GM18505 (cell line): ENCODE data around the gene TPSD1.
"Not testable (repeated sequence)": the region's sequence is repeated elsewhere in the genome, so short reads cannot be mapped to it uniquely, and the experiment has no call there.

Experiments used
- ATAC-seq: cut with Tn5 transposase; IDR thresholded peaks from one replicate; pipeline ENCODE4 v1.9.1; 2021; ENCODE audit not compliant: unreplicated experiment
- POLR2A ChIP-seq: IDR thresholded peaks from 4 replicates; pipeline ENCODE4 v1.6.1; 2011; ENCODE audit warnings: borderline replicate concordance; ENCODE audit not compliant: insufficient read depth, insufficient read length; ENCODE audit errors: extremely low read depth

The TPSD1 gene

DNA sequence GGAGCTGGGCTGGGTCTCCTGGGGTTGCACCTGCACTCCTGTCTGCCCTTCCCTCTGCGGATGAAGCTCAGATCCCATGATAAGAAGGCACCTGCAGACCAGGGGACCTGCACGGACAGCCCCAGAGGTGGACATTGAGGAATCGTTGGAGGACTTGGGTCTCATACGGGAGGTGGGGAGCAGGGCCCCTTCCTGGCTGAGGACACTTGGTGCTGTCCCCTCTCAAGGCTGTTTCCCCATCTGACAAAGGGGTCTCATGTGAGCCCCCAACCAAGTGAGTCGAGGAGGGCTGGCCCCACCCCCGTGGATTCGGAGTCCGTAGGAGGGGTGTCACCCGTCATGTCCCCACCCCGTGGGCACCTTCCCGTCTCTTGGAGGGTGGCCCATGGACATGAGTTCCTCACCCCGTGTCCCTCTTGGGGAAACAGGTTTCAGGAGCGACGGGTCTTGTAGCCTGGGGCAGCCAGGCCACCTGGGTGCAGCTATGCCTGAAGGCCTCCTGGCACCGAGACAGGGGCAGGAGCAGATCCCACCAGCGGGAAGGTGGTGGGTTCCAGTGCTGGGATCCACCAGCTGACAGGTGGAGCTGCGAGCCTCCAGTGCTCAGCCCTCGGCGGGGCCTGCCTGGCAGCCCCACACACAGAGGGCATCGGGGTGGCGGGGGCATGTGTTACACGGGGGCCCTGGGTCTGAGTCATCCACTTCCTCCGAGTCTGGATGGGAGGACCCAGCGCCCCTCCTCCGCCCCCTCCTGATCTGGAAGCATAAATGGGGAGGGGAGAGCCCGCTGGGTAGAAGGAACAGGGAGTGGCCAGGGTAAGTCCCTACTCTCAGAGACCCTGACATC lies at the start of gene TPSD1:
Gene TPSD1 (plus strand): TSS at position 794 of the 847 bp plus-strand sequence. CDS start 212 bp downstream, outside the sequence.
- not testable (repeated sequence) for ATAC-seq

DNA sequence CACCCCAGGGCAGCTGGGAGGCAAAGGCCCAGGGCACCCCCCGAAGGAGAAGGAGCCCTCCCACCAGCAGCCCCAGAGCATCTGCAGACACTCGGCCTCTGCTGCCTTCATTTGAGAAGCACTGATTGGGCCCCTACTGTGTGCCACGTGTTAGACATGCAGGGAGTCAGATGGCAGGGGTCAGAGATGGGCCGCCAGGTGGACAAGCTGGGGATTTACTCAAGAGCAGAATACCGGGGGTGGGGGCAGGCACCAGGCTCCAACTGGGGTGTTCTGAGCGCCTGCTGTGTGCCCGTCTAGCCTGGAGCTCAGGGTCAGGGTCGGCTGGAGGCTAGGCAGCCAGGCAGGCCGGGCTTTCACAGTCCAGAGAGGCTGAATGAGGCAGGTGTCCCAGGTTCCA lies 49.5 kb upstream of the TPSD1 start:
- no peak for ATAC-seq
- no peak for TF ChIP-seq POLR2A

DNA sequence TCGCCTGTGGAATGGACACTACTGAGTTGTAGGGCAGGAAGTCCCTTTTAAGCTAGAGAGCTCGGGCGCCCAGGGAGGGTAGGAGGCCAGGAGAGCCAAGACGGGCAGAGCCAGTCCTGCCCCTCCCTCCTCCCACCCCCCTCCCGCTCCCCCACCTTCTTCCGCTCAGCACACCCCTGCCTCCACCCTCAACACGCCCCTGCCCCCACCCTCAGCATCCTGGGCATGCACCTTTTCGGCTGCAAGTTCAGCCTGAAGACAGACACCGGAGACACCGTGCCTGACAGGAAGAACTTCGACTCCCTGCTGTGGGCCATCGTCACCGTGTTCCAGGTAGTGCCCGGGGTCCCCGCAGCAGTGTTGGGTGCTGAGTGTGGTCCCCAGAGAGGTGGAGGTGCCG lies 49.1 kb upstream of the TPSD1 start:
- no peak for ATAC-seq
- TF ChIP-seq POLR2A: no peak

DNA sequence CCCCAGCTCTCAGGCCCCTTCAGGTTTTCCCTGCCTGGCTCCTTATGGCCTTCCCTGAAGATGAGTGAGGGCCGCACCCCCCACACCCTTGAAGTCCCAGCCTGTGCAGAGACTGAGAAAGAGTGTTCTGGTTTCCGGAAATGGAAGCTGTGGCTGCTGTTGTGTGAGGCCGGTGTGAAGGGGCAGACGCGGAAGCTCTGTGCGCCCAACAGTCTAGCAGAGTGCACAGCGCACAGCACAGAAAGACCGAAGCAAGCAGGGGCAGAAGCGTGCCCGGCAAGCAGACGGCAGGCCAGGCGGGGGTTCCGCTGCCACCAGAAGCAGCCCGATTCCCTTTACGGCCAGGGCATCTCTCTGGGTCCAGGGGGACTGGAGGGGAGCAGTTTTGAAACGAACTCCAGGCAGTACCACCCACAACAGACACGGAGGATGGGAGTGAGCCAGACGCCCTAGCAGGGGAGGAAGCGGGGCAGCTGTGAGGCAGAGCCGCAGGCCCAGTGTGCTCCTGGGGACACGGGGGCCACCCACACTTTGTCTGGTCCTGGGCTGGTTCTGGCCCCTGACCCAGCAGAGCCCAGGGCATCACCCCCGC lies 47.5 kb upstream of the TPSD1 start:
- ATAC-seq: no peak
- no peak for TF ChIP-seq POLR2A

DNA sequence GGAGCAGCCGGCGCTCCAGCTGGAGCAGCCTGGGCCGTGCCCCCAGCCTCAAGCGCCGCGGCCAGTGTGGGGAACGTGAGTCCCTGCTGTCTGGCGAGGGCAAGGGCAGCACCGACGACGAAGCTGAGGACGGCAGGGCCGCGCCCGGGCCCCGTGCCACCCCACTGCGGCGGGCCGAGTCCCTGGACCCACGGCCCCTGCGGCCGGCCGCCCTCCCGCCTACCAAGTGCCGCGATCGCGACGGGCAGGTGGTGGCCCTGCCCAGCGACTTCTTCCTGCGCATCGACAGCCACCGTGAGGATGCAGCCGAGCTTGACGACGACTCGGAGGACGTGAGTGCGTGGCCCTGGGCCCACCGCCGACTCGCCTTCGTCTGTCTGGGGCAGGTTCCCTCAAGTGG lies 46.8 kb upstream of the TPSD1 start:
- ATAC-seq: no peak
- no peak for TF ChIP-seq POLR2A

DNA sequence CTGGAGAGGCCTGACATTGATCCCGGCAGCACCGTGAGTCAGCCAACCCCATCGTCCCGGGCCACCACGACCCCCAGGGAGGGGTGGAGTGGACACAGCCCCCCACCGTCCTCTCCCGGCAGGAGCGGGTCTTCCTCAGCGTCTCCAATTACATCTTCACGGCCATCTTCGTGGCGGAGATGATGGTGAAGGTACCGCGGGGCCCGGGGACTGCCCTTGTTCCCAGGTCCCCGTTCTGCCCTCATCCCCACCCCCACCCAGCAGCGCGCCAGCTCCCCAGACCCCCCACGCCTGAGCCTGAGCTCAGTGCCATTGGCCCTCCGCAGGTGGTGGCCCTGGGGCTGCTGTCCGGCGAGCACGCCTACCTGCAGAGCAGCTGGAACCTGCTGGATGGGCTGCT lies 45.4 kb upstream of the TPSD1 start:
- ATAC-seq: no peak

DNA sequence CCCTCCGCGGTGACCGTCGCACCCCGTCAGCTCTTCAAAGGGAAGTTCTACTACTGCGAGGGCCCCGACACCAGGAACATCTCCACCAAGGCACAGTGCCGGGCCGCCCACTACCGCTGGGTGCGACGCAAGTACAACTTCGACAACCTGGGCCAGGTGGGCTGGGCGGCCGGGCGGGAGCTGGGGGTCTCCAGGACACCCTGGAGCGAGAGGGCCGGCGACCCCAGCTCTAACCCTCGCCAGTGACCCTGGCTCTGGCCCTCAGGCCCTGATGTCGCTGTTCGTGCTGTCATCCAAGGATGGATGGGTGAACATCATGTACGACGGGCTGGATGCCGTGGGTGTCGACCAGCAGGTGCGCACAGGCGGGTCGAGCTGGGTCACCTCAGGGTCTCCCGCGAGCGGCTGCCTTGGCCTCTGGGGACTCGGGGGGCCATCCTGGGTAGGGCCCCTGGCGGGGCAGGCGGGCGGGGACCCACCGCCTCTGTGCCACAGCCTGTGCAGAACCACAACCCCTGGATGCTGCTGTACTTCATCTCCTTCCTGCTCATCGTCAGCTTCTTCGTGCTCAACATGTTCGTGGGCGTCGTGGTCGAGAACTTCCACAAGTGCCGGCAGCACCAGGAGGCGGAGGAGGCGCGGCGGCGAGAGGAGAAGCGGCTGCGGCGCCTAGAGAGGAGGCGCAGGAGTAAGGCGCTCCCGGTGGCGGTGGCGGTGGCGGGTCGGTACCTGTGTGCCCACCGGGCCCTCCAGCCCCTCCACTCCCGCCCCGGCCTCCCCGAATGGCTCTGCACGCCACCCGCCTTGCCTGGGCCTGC lies 44.2 kb upstream of the TPSD1 start:
- no peak for TF ChIP-seq POLR2A
- ATAC-seq: no peak

More for the DNA sequence above, 45.4 kb upstream of the TPSD1 start:
- no peak for TF ChIP-seq POLR2A

DNA sequence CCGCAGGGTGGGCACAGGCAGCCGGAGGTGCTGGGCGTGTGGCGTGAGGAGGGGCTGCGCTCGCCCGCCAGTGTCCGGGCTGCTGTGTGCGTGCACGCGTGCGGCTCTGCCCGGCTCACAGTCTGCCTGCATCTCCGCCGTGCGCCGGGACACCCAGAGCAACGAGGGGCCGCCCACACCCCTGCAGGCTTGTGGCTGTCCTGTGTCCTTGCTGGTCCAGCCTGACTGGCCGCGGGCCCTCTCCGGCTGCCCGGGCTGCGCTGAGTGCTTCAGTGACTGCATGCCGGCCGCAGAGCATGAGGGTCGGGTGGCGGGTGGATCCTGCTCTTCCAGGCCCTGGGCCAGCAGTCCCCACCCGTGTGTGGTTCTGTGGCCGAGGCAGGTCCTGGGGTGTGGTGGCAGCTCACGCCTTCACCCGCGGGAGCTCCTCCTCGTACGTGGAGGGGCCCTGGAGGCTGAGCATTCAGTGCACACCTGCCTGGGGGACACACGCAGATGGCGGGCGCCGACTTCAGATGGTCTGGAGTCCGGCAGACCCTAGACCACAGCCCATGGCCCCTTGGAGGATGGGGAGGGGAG lies 43.2 kb upstream of the TPSD1 start:
- ATAC-seq: no peak
- TF ChIP-seq POLR2A: no peak

DNA sequence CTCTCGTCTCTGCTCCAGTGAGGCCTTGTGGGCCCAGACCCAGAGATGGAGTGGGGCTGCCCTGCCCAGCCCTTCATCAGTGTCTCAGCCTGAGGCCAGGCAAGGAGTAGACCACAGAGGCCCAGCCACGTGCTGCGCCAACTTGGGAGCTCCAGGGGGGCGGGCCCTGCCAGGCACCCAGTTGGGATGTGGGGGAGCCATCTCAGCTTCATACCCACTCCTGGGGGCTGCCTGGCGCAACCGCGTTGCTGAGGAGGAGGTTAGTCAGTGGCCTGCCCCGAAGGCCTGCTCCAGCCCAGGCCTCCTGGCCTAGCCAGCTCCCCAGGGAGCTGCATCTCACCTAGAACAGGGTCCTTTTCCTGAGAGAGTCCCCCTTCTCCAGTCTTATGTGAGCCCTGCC lies 42.6 kb upstream of the TPSD1 start:
- no peak for TF ChIP-seq POLR2A
- ATAC-seq: no peak

DNA sequence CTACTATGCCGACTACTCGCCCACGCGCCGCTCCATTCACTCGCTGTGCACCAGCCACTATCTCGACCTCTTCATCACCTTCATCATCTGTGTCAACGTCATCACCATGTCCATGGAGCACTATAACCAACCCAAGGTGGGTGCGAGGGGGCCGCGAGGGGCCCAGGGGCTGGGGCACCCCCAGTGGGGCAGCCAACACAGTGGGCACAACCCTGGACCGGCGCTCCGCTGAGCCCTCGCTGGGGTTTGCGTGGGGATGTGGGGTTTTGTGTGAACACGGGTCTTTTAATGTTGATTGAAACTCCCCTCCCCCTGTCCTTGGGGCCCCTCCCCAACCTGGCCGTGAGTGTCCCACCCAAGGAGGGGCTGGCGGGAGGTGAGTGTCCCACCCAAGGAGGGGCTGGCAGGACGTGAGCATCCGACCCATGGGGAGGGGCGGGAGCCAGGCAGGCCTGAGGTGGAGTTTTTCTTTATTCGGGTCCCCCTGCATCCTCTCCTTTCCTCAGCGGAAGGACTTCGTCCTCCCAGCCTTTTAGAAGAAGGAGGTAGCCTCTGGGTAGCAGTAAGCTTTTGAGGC lies 42.0 kb upstream of the TPSD1 start:
- no peak for TF ChIP-seq POLR2A
- no peak for ATAC-seq

DNA sequence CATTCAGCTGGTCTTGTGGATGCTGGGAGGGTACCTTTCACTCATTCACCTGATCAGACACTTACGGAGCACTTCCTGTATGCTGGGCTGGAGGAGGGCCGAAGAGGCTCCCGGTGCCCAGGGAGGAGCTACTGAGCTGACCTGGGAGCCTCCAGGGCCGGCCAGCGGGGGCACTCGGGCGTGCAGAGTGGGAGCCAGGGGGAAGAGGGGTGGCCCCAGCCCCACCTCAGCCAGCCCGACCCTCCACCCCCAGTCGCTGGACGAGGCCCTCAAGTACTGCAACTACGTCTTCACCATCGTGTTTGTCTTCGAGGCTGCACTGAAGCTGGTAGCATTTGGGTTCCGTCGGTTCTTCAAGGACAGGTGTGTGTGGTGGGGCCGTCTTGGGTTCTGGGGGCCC lies 41.1 kb upstream of the TPSD1 start:
- ATAC-seq: no peak
- TF ChIP-seq POLR2A: no peak

DNA sequence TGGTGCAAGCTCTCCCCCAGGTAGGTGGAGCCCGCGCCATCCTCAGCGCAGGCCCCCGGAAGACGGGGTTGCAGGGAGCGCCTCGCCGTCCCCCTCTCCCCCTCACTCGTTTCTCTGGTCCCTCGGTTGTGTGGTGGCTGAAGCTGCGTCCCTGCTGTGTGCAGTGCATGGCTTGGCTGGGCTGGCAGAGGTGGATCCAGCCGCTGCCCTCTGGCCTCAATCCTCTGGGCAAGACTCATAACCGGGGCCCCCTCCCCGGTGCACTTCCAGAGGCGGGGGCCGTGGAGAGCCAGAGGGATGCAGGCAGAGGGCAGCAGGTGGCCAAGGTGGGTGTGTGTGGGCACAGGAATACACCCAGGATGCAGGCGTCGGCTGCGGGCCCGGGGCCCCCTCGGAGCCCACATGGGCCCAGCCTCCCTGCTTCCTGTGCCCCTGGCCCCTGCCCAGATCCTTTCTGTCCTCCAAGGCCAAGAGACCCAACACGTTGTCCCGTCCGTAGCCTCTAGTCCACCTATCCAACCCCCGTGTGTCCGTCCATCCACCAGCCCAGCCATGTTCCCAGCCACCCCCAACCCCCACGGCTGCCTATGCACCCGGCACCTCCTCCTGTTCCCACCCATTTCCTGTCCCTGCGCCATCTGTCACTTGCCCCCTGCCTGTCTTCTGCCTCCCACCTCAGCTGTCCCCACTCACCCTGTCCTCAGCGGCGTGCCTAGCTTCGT lies 40.1 kb upstream of the TPSD1 start:
- TF ChIP-seq POLR2A: no peak
- no peak for ATAC-seq

DNA sequence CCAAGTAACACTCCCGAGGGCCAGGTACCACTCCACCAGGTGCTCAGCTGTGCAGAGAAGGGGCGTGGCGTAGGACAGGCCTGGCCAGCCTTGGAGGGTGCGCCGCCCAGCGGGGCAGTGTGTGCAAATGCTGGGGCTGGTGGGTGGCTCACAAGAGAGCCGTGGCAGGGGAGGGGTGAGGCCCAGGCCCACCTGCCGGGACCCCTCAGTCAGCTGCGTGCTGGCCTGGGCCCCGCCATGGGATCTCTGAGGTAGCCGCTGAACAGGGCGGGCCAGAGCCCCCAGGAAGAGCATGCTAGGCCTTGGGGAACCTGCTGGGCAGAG lies 39.6 kb upstream of the TPSD1 start:
- TF ChIP-seq POLR2A: no peak
- ATAC-seq: no peak
